Measurements from ENCODE around the gene SLC6A12.

DNA sequence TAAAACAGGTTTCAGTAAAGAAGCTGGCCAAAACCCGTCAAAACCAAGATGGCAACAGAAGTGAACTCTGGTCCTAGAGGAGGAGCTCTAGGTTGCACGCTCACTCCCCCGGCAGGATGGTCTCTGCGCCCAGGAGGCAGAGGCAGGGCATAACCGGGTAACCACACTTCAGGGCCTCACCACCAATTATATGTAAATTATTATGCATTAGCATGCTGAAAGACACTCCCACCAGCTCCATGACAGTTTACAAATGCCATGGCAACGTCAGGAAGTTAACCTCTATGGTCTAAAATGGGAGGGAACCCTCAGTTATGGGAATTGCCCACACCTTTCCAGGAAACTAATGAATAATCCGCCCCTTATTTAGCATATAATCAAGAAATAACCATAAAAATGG, 20.1 kb upstream of the SLC6A12 start:
- TF ChIP-seq, protein P1, sequence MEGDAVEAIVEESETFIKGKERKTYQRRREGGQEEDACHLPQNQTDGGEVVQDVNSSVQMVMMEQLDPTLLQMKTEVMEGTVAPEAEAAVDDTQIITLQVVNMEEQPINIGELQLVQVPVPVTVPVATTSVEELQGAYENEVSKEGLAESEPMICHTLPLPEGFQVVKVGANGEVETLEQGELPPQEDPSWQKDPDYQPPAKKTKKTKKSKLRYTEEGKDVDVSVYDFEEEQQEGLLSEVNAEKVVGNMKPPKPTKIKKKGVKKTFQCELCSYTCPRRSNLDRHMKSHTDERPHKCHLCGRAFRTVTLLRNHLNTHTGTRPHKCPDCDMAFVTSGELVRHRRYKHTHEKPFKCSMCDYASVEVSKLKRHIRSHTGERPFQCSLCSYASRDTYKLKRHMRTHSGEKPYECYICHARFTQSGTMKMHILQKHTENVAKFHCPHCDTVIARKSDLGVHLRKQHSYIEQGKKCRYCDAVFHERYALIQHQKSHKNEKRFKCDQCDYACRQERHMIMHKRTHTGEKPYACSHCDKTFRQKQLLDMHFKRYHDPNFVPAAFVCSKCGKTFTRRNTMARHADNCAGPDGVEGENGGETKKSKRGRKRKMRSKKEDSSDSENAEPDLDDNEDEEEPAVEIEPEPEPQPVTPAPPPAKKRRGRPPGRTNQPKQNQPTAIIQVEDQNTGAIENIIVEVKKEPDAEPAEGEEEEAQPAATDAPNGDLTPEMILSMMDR (IDR thresholded peaks at IDR 0.05): no peak
- no peak for TF ChIP-seq POLR2A (IDR thresholded peaks at IDR 0.05)

All from body of pancreas (tissue), 4 donors.